Measurements from ENCODE around the gene KRTAP2-3.

- TF ChIP-seq EZH2phosphoT487 (IDR thresholded peaks at IDR 0.05; ENCODE audit: low read depth, severe bottlenecking, unreplicated experiment): no peak
- no peak for TF ChIP-seq CTCF (IDR thresholded peaks at IDR 0.05; ENCODE audit: poor library complexity)
- TF ChIP-seq EZH2 (IDR thresholded peaks at IDR 0.05; ENCODE audit: borderline replicate concordance): no peak
These were observed 30.2 kb downstream of the KRTAP2-3 start, which contains the start of gene KRTAP1-4 for GRCh38 chr17:41029633-41030245.

All from hepatocyte (in vitro differentiated cells).